GM23338 (cell line): ENCODE measurements around the gene AP3M1. TPM values are rescaled to one million over a fixed set of nuclear protein-coding genes. Genes with fewer than 3 reads are reported as not detected.

Experiments used
- ATAC-seq: fragments of 200-7000 bp; cut with Tn5 transposase; 3 replicates; pipeline ENCODE4 v1.9.1; 2020
- DNase-seq: peaks from one replicate; pipeline ENCODE4 v3.0.0-alpha.2; 2015; ENCODE audit warnings: low spot score
- H2AFZ ChIP-seq: fragments of 200-600 bp; sonication (generic); 2 replicates; pipeline ENCODE4 v1.8.0; 2016; ENCODE audit warnings: antibody characterized with exemption, mild to moderate bottlenecking, moderate library complexity
- H3F3A ChIP-seq: fragments of 200-600 bp; sonication (generic); replicated peaks from 2 replicates; pipeline ENCODE4 v1.8.0; 2017; ENCODE audit warnings: antibody characterized with exemption, mixed run types, low read depth
- H3K27ac ChIP-seq: fragments of 200-600 bp; sonication (generic); 2 replicates; pipeline ENCODE4 v1.6.1; 2016; ENCODE audit warnings: low read depth
- H3K27me3 ChIP-seq: fragments of 200-600 bp; sonication (generic); 2 replicates; pipeline ENCODE4 v1.8.0; 2016; ENCODE audit warnings: mild to moderate bottlenecking, mixed run types, moderate library complexity; ENCODE audit not compliant: insufficient read depth
- H3K36me3 ChIP-seq: fragments of 200-600 bp; sonication (generic); 2 replicates; pipeline ENCODE4 v1.8.0; 2016; ENCODE audit warnings: mild to moderate bottlenecking; ENCODE audit not compliant: insufficient read depth
- H3K4me1 ChIP-seq: fragments of 200-600 bp; sonication (generic); 2 replicates; pipeline ENCODE4 v1.8.0; 2016; ENCODE audit warnings: mild to moderate bottlenecking, moderate library complexity; ENCODE audit not compliant: insufficient read depth
- H3K4me2 ChIP-seq: fragments of 200-600 bp; sonication (generic); 2 replicates; pipeline ENCODE4 v1.7.1; 2017; ENCODE audit warnings: mixed run types
- H3K4me3 ChIP-seq: fragments of 200-600 bp; sonication (generic); 2 replicates; pipeline ENCODE4 v1.6.1; 2016; ENCODE audit warnings: mixed run types
- H3K79me2 ChIP-seq: fragments of 200-600 bp; sonication (generic); replicated peaks from 2 replicates; pipeline ENCODE4 v1.8.0; 2017; ENCODE audit warnings: mild to moderate bottlenecking; ENCODE audit not compliant: insufficient read depth
- H3K9me2 ChIP-seq: fragments of 200-600 bp; sonication (generic); 2 replicates; pipeline ENCODE4 v1.8.0; 2017; ENCODE audit not compliant: insufficient read depth
- H4K20me1 ChIP-seq: fragments of 200-600 bp; sonication (generic); replicated peaks from 2 replicates; pipeline ENCODE4 v1.8.0; 2017; ENCODE audit warnings: mild to moderate bottlenecking; ENCODE audit not compliant: insufficient read depth
- H3K27ac Mint-ChIP-seq: 2 replicates; pipeline ENCODE4 v1.8.0; 2020; ENCODE audit warnings: inconsistent platforms, mild to moderate bottlenecking, moderate library complexity, mixed read lengths
- H3K27me3 Mint-ChIP-seq: 3 replicates; pipeline ENCODE4 v1.8.0; 2022; ENCODE audit warnings: low read depth, mild to moderate bottlenecking, moderate library complexity, mixed read lengths, inconsistent platforms; ENCODE audit not compliant: insufficient read depth, poor library complexity
- H3K36me3 Mint-ChIP-seq: 3 replicates; pipeline ENCODE4 v1.8.0; 2021; ENCODE audit warnings: low read depth, mild to moderate bottlenecking, inconsistent platforms, moderate library complexity, mixed read lengths
- H3K4me1 Mint-ChIP-seq: 3 replicates; pipeline ENCODE4 v1.8.0; 2020; ENCODE audit warnings: mild to moderate bottlenecking, inconsistent platforms, mixed read lengths
- H3K4me3 Mint-ChIP-seq: 3 replicates; pipeline ENCODE4 v1.8.0; 2021; ENCODE audit warnings: moderate library complexity, mild to moderate bottlenecking, inconsistent platforms, mixed read lengths
- H3K9me3 Mint-ChIP-seq: 3 replicates; pipeline ENCODE4 v1.8.0; 2020; ENCODE audit warnings: moderate library complexity, mild to moderate bottlenecking, inconsistent platforms, mixed read lengths
- CREB1 ChIP-seq: fragments of 250-450 bp; sonication (Bioruptor Pico); IDR thresholded peaks from 2 replicates; pipeline ENCODE4 v1.5.0; 2020; ENCODE audit warnings: low read depth, mild to moderate bottlenecking, moderate library complexity
- ETS1 ChIP-seq: IDR thresholded peaks from 2 replicates; pipeline ENCODE4 v1.6.1; 2016; ENCODE audit warnings: antibody characterized with exemption
- EZH2phosphoT487 ChIP-seq: fragments of 200-600 bp; sonication (generic); IDR thresholded peaks from one replicate; pipeline ENCODE4 v1.8.1; 2018; ENCODE audit warnings: antibody characterized with exemption; ENCODE audit not compliant: unreplicated experiment
- JUNB ChIP-seq: IDR thresholded peaks from one replicate; pipeline ENCODE4 v1.6.1; 2016; ENCODE audit warnings: antibody characterized with exemption; ENCODE audit not compliant: unreplicated experiment
- NANOG ChIP-seq: IDR thresholded peaks from 2 replicates; pipeline ENCODE4 v1.6.1; 2016; ENCODE audit warnings: antibody characterized with exemption, borderline replicate concordance
- POLR2AphosphoS5 ChIP-seq: IDR thresholded peaks from 2 replicates; pipeline ENCODE4 v1.6.1; 2016; ENCODE audit warnings: antibody characterized with exemption, low read depth
- STAT1 ChIP-seq: IDR thresholded peaks from one replicate; pipeline ENCODE4 v1.6.1; 2016; ENCODE audit warnings: antibody characterized with exemption; ENCODE audit not compliant: unreplicated experiment
- ZNF114 ChIP-seq: fragments of 250-450 bp; sonication (Bioruptor Pico); IDR thresholded peaks from 2 replicates; pipeline ENCODE4 v1.5.0; 2020; ENCODE audit warnings: mild to moderate bottlenecking, moderate library complexity
- ZNF331 ChIP-seq: fragments of 250-450 bp; sonication (Bioruptor Pico); IDR thresholded peaks from 2 replicates; pipeline ENCODE4 v1.5.0; 2020; ENCODE audit warnings: low read depth, mild to moderate bottlenecking, moderate library complexity
- polyA plus RNA-seq: library from polyadenylated mRNA; unstranded; fragments of >200 nt; fragmentation: Nextera tagmentation; extraction: Ambion mirVana; gene quantifications from 2 replicates; pipeline ENCODE4 v1.2.1, GENCODE V29; 2016
- total RNA-seq: library from RNA; depleted of rRNA; stranded (reverse); fragments of >200 nt; shearing (Covaris generic); gene quantifications from 2 replicates; pipeline ENCODE4 v1.2.3, GENCODE V29; 2014
- TF ChIP-seq, protein P1 (sequence below): IDR thresholded peaks from one replicate; pipeline ENCODE4 v1.6.1; 2018; ENCODE audit warnings: antibody characterized with exemption; ENCODE audit not compliant: unreplicated experiment
- TF ChIP-seq, protein P2 (sequence below), 2 experiments: fragments of 200-600 bp in 1 of 2; sonication (generic) in 1 of 2; conservative IDR thresholded peaks; 2 replicates each; pipeline versions ENCODE4 v1.5.1 to v1.6.1; 2016 to 2017; ENCODE audit warnings: antibody characterized with exemption in 2 of 2, low read depth in 2 of 2, mild to moderate bottlenecking in 2 of 2, moderate library complexity in 1 of 2

The AP3M1 gene
- total and polyA plus RNA-seq, 2 experiments from 2014 or later = 13.8 to 41.7 TPM

DNA sequence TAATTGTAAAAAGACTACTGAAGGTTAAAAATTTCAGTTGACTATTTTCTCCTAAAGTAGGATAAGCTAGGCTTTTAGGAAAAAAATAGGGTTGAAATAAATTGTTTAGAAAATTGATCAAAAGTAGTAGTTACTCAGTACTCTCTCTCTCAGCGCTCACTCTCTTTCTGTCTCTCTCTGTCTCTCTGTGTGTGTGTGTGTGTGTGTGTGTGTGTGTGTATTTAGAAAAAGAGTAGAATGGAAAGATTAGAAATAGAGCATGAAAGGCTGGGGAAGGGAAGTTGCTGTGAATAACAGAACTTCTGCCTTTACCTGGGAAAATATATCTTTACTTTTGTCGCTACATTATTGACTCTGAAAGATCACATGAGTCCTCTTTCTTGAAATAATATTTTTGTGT, 21.0 kb upstream of the AP3M1 start:
- ATAC-seq (no peak), DNase-seq (no peak)
- Histone ChIP-seq H3F3A (no peaks in the 10 kb centered on the region), H3K36me3 (no peaks in the 10 kb centered on the region), H3K4me2 (no peak overlapping the region), H4K20me1 (peaks cover 4% of the 10 kb centered on the region; the same call in 1 of the 2 replicates), H3K79me2 (peaks cover 23% of the 10 kb centered on the region), H3K27ac (no peak overlapping the region), H3K27me3 (no peaks in the 10 kb centered on the region), H3K4me1 (peaks cover 5% of the 10 kb centered on the region), H3K4me3 (no peak overlapping the region), H3K9me2 (no peaks in the 10 kb centered on the region), H2AFZ (no peak overlapping the region)
- Mint-ChIP-seq H3K36me3 (no peaks in the 10 kb centered on the region), H3K4me3 (no peak overlapping the region), H3K27me3 (peaks cover 2% of the 10 kb centered on the region), H3K9me3 (no peaks in the 10 kb centered on the region), H3K4me1 (peaks cover 5% of the 10 kb centered on the region; the same call in 2 of the 3 replicates), H3K27ac (no peak overlapping the region)
- TF ChIP-seq EZH2phosphoT487 (no peak), ETS1 (no peak), STAT1 (no peak), POLR2AphosphoS5 (no peak), ZNF114 (CRISPR knock-in tag) (no peak), ZNF331 (no peak), NANOG (no peak), CREB1 (CRISPR knock-in tag) (no peak), JUNB (no peak)
- TF ChIP-seq, protein P1, sequence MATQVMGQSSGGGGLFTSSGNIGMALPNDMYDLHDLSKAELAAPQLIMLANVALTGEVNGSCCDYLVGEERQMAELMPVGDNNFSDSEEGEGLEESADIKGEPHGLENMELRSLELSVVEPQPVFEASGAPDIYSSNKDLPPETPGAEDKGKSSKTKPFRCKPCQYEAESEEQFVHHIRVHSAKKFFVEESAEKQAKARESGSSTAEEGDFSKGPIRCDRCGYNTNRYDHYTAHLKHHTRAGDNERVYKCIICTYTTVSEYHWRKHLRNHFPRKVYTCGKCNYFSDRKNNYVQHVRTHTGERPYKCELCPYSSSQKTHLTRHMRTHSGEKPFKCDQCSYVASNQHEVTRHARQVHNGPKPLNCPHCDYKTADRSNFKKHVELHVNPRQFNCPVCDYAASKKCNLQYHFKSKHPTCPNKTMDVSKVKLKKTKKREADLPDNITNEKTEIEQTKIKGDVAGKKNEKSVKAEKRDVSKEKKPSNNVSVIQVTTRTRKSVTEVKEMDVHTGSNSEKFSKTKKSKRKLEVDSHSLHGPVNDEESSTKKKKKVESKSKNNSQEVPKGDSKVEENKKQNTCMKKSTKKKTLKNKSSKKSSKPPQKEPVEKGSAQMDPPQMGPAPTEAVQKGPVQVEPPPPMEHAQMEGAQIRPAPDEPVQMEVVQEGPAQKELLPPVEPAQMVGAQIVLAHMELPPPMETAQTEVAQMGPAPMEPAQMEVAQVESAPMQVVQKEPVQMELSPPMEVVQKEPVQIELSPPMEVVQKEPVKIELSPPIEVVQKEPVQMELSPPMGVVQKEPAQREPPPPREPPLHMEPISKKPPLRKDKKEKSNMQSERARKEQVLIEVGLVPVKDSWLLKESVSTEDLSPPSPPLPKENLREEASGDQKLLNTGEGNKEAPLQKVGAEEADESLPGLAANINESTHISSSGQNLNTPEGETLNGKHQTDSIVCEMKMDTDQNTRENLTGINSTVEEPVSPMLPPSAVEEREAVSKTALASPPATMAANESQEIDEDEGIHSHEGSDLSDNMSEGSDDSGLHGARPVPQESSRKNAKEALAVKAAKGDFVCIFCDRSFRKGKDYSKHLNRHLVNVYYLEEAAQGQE = no peak
- TF ChIP-seq, protein P2, sequence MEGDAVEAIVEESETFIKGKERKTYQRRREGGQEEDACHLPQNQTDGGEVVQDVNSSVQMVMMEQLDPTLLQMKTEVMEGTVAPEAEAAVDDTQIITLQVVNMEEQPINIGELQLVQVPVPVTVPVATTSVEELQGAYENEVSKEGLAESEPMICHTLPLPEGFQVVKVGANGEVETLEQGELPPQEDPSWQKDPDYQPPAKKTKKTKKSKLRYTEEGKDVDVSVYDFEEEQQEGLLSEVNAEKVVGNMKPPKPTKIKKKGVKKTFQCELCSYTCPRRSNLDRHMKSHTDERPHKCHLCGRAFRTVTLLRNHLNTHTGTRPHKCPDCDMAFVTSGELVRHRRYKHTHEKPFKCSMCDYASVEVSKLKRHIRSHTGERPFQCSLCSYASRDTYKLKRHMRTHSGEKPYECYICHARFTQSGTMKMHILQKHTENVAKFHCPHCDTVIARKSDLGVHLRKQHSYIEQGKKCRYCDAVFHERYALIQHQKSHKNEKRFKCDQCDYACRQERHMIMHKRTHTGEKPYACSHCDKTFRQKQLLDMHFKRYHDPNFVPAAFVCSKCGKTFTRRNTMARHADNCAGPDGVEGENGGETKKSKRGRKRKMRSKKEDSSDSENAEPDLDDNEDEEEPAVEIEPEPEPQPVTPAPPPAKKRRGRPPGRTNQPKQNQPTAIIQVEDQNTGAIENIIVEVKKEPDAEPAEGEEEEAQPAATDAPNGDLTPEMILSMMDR (conservative IDR thresholded peaks at IDR 0.05; ENCODE audit: low read depth in 2 of 2) = no peak
